ENCODE data around the gene CEP95. TPM values are rescaled to one million over a fixed set of nuclear protein-coding genes. Genes with fewer than 3 reads are reported as not detected.

Gene CEP95
- total RNA-seq, 1 experiment from 2014 or later: 67.3 TPM

DNA sequence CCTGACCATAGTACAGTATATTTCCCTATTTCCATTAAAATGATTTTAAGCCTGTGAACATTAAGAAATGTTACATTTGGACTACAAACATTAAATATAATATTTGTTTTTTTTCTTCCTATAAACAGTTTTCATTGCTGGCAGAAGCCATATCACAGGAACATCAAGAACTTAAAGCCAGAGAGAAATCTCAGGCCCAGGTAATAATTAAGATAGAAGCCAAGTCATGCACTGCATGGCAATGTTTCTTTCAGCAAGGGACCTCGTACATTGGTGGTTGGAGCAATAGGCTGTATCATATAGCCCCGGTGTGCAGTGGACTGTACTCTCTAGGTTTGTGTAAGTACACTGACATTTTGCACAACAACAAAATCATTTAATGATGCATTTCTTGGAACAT lies 30.1 kb downstream of the CEP95 start:
- Histone ChIP-seq H3K4me1 (ENCODE audit: insufficient read depth, low read length) (no peaks in the 10 kb centered on the region), H4K20me1 (ENCODE audit: control insufficient read depth, insufficient read depth, insufficient read length) (no peaks in the 10 kb centered on the region), H2BK15ac (ENCODE audit: low read depth, low read length) (no peak overlapping the region), H4K5ac (ENCODE audit: insufficient read length, low read depth, low read length) (no peak overlapping the region), H2BK120ac (ENCODE audit: low read depth, low read length, poor library complexity, severe bottlenecking) (no peak overlapping the region), H3K14ac (ENCODE audit: insufficient read depth, low read length) (no peak overlapping the region), H3K4me2 (ENCODE audit: insufficient read depth, insufficient read length, low read length) (no peak overlapping the region), H2AK5ac (ENCODE audit: insufficient read length, low read length) (no peak overlapping the region), H4K91ac (ENCODE audit: insufficient read length, low read depth, low read length) (no peak overlapping the region), H3K18ac (ENCODE audit: insufficient read length, low read depth, low read length) (no peak overlapping the region), H3K23me2 (ENCODE audit: insufficient read length, low read depth, low read length, poor library complexity, severe bottlenecking) (no peaks in the 10 kb centered on the region), H3K27ac (ENCODE audit: insufficient read length, low read depth, low read length) (no peak overlapping the region), H3K9me3 (ENCODE audit: control insufficient read depth, low read depth, low read length) (no peaks in the 10 kb centered on the region), H3K27me3 (ENCODE audit: insufficient read depth, low read length) (no peaks in the 10 kb centered on the region), H2BK5ac (ENCODE audit: insufficient read length, low read length) (no peak overlapping the region), H3K9ac (ENCODE audit: extremely low read depth, insufficient read length, low read length) (no peak overlapping the region), H3T11ph (ENCODE audit: low read length) (no peak overlapping the region), H3K4ac (ENCODE audit: low read depth, low read length) (no peak overlapping the region), H2AFZ (ENCODE audit: low read length) (no peak overlapping the region), H2BK12ac (ENCODE audit: insufficient read length, low read depth, low read length) (no peak overlapping the region), H3K56ac (ENCODE audit: insufficient read length, low read depth, low read length) (no peak overlapping the region), H2BK20ac (ENCODE audit: low read depth, low read length, poor library complexity, severe bottlenecking) (no peak overlapping the region), H4K8ac (replicated peaks; ENCODE audit: insufficient read length, low read depth, low read length) (no peak overlapping the region), H3K79me1 (ENCODE audit: insufficient read depth, low read depth, low read length, poor library complexity, severe bottlenecking) (no peaks in the 10 kb centered on the region), H3K79me2 (ENCODE audit: insufficient read depth, low read length) (no peaks in the 10 kb centered on the region), H3K23ac (ENCODE audit: insufficient read length, low read depth, low read length) (no peak overlapping the region)
- no peak for DNase-seq
- TF ChIP-seq, protein P1, sequence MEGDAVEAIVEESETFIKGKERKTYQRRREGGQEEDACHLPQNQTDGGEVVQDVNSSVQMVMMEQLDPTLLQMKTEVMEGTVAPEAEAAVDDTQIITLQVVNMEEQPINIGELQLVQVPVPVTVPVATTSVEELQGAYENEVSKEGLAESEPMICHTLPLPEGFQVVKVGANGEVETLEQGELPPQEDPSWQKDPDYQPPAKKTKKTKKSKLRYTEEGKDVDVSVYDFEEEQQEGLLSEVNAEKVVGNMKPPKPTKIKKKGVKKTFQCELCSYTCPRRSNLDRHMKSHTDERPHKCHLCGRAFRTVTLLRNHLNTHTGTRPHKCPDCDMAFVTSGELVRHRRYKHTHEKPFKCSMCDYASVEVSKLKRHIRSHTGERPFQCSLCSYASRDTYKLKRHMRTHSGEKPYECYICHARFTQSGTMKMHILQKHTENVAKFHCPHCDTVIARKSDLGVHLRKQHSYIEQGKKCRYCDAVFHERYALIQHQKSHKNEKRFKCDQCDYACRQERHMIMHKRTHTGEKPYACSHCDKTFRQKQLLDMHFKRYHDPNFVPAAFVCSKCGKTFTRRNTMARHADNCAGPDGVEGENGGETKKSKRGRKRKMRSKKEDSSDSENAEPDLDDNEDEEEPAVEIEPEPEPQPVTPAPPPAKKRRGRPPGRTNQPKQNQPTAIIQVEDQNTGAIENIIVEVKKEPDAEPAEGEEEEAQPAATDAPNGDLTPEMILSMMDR (conservative IDR thresholded peaks at IDR 0.05): no peak
- no peaks in the 10 kb centered on the region for H3K9me3 Mint-ChIP-seq
- no peaks in the 10 kb centered on the region for H3K27me3 Mint-ChIP-seq (ENCODE audit: low read depth)
- no peak overlapping the region for H3K27ac Mint-ChIP-seq
- H3K36me3 Mint-ChIP-seq (ENCODE audit: insufficient read depth in 1 of 3, low read depth in 3 of 3): peaks cover 15 to 76% (median 50%) of the 10 kb centered on the region in 3 experiments
- H3K4me3 Mint-ChIP-seq: no peak overlapping the region
- WGBS (ENCODE audit: extremely low coverage, insufficient read length, low lambda C conversion rate): no CpG with 5 or more reads among the region's 2 CpGs
- H3K4me1 Mint-ChIP-seq: no peaks in the 10 kb centered on the region

All from H9 (cell line).